Measurements from ENCODE around the gene TLE4. TPM values are rescaled to one million over a fixed set of nuclear protein-coding genes. Genes with fewer than 3 reads are reported as not detected.

Gene TLE4
- polyA plus RNA-seq, 1 donor (not counting 4 experiments of a cell fraction or from before 2014, with no cell fraction given): 14.7 TPM

GRCh38 chr9:79709743-79710674 lies 138.2 kb downstream of the TLE4 start:
- no peak overlapping the region for H3K27ac ChIP-seq (ENCODE audit: control insufficient read depth, insufficient read depth, low read length)
- FAIRE-seq (no peak), DNase-seq (ENCODE audit: low read depth, low spot score) (no peak)
- no peak overlapping the region for H3K4me2 ChIP-seq (ENCODE audit: control insufficient read depth, extremely low read depth, insufficient read depth, low read depth, low read length)
- dilution Hi-C loops (cut with MboI; ENCODE audit: extremely low pct_ligation_motif_present, low sequenced_read_pairs): no loop called here
- no peak overlapping the region for H3K9ac ChIP-seq (ENCODE audit: control insufficient read depth, extremely low read depth, insufficient read depth, low read length)
- no peak overlapping the region for H2AFZ ChIP-seq (ENCODE audit: control insufficient read depth, low read length)
- H4K20me1 ChIP-seq (ENCODE audit: control insufficient read depth, extremely low read depth, insufficient read depth, low read length): no peaks in the 10 kb centered on the region
- H3K4me1 ChIP-seq (ENCODE audit: control insufficient read depth, extremely low read depth, insufficient read depth, low read length): no peaks in the 10 kb centered on the region
- TF ChIP-seq EZH2 (IDR thresholded peaks at IDR 0.05; ENCODE audit: low read length) (no peak), CTCF (optimal IDR thresholded peaks at IDR 0.05 in 1 of 3, IDR thresholded peaks at IDR 0.05 in 1 of 3, conservative IDR thresholded peaks at IDR 0.05 in 1 of 3; ENCODE audit: extremely low read depth in 1 of 3, insufficient read depth in 2 of 3, low read length in 3 of 3) (no peak)
- no peaks in the 10 kb centered on the region for H3K79me2 ChIP-seq (ENCODE audit: control insufficient read depth, insufficient read depth, low read length)
- H3K9me1 ChIP-seq (ENCODE audit: control insufficient read depth, extremely low read depth, insufficient read depth, low read length): no peaks in the 10 kb centered on the region
- no peak overlapping the region for H3K4me3 ChIP-seq (ENCODE audit: control insufficient read depth in 2 of 3, extremely low read depth in 1 of 3, insufficient read depth in 2 of 3, low read depth in 1 of 3, low read length in 3 of 3)
- no peaks in the 10 kb centered on the region for H3K27me3 ChIP-seq (ENCODE audit: control insufficient read depth, extremely low read depth, insufficient read depth, low read length)
- peaks cover 4% of the 10 kb centered on the region in 2 experiments for H3K36me3 ChIP-seq (ENCODE audit: control insufficient read depth in 2 of 2, extremely low read depth in 1 of 2, insufficient read depth in 2 of 2, low read length in 2 of 2)
- H3K9me3 ChIP-seq (ENCODE audit: control insufficient read depth, low read depth, low read length): no peaks in the 10 kb centered on the region

DNA sequence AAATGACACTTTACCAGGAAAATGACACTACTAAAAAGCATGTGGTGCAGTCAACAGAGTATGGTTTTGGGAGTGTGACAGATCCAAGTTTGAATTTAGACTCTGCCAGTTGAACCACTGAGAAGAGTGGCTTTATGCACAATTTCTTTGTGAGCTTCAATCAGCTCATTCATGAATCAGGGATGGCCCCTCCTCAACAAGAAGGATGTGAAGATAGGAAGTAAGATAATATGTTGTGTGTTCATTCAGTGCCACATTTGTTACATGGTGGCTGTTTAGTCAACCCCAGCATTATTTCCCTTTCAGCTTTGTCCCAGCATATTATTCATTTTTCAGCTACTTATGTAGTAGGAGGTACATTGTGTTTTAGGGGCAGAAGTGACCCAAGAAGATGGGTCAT lies 140.1 kb downstream of the TLE4 start:
- no peak overlapping the region for H3K4me2 ChIP-seq (ENCODE audit: control insufficient read depth, extremely low read depth, insufficient read depth, low read depth, low read length)
- FAIRE-seq: no peak
- H3K9me3 ChIP-seq (ENCODE audit: control insufficient read depth, low read depth, low read length): no peaks in the 10 kb centered on the region
- no peak overlapping the region for H2AFZ ChIP-seq (ENCODE audit: control insufficient read depth, low read length)
- dilution Hi-C loops (cut with MboI; ENCODE audit: extremely low pct_ligation_motif_present, low sequenced_read_pairs): no loop called here
- no peaks in the 10 kb centered on the region for H3K9me1 ChIP-seq (ENCODE audit: control insufficient read depth, extremely low read depth, insufficient read depth, low read length)
- no peaks in the 10 kb centered on the region for H3K79me2 ChIP-seq (ENCODE audit: control insufficient read depth, insufficient read depth, low read length)
- H3K4me1 ChIP-seq (ENCODE audit: control insufficient read depth, extremely low read depth, insufficient read depth, low read length): no peaks in the 10 kb centered on the region
- no peaks in the 10 kb centered on the region for H4K20me1 ChIP-seq (ENCODE audit: control insufficient read depth, extremely low read depth, insufficient read depth, low read length)
- H3K4me3 ChIP-seq (ENCODE audit: control insufficient read depth in 2 of 3, extremely low read depth in 1 of 3, insufficient read depth in 2 of 3, low read depth in 1 of 3, low read length in 3 of 3): no peak overlapping the region
- H3K36me3 ChIP-seq (ENCODE audit: control insufficient read depth in 2 of 2, extremely low read depth in 1 of 2, insufficient read depth in 2 of 2, low read length in 2 of 2): peaks cover 6 to 7% of the 10 kb centered on the region in 2 experiments
- no peak overlapping the region for H3K27ac ChIP-seq (ENCODE audit: control insufficient read depth, insufficient read depth, low read length)
- no peak overlapping the region for H3K9ac ChIP-seq (ENCODE audit: control insufficient read depth, extremely low read depth, insufficient read depth, low read length)
- DNase-seq (ENCODE audit: low read depth, low spot score): no peak
- H3K27me3 ChIP-seq (ENCODE audit: control insufficient read depth, extremely low read depth, insufficient read depth, low read length): no peaks in the 10 kb centered on the region
- no peak for TF ChIP-seq CTCF (optimal IDR thresholded peaks at IDR 0.05 in 1 of 3, IDR thresholded peaks at IDR 0.05 in 1 of 3, conservative IDR thresholded peaks at IDR 0.05 in 1 of 3; ENCODE audit: extremely low read depth in 1 of 3, insufficient read depth in 2 of 3, low read length in 3 of 3)
- TF ChIP-seq EZH2 (IDR thresholded peaks at IDR 0.05; ENCODE audit: low read length): no peak

Data from keratinocyte (primary cell).